ENCODE data around the gene LRRFIP2. TPM values are rescaled to one million over a fixed set of nuclear protein-coding genes. Genes with fewer than 3 reads are reported as not detected.

LRRFIP2 gene
- total RNA-seq, 1 experiment from 2014 or later: 47.1 TPM

DNA sequence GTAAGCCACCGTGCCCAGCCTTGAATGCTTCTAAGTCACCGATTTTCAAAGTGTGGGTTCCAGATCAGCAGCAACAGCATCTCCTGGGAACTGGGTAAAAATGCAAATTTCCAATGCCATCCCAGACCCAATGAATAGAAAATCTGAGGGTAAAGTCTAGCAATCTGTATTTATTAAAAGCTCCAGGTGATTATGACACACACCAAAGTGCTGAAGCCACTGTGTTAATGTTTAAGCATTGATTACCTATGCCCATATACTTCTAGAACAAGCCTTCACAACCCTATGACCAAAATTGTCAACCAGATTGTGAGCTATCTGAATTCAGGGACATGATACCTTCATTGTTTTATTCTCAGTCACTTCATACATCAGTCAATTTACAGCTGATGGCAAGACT, 86.5 kb downstream of the LRRFIP2 start:
- peaks cover 5% of the 10 kb centered on the region for H3K36me3 Mint-ChIP-seq (ENCODE audit: insufficient read depth, unreplicated experiment)
- no peaks in the 10 kb centered on the region for H3K27me3 ChIP-seq (replicated peaks; ENCODE audit: control insufficient read depth, insufficient read depth, low read length)
- H3K9me3 ChIP-seq: no peaks in the 10 kb centered on the region
- no peaks in the 10 kb centered on the region for H3K4me1 Mint-ChIP-seq (ENCODE audit: low read depth, unreplicated experiment)
- no peak overlapping the region for H3K27ac Mint-ChIP-seq (ENCODE audit: unreplicated experiment)
- H3K4me3 Mint-ChIP-seq (ENCODE audit: unreplicated experiment): no peak overlapping the region
- POLR2A ChIA-PET: no interaction called here
- CTCF ChIA-PET: no interaction called here
- H3K36me3 ChIP-seq (ENCODE audit: control insufficient read depth, insufficient read depth, low read length): no peaks in the 10 kb centered on the region
- H3K4me1 ChIP-seq: no peaks in the 10 kb centered on the region
- no peaks in the 10 kb centered on the region for H3K27me3 Mint-ChIP-seq (ENCODE audit: insufficient read depth, unreplicated experiment)
- H3K9me3 Mint-ChIP-seq (ENCODE audit: unreplicated experiment): no peaks in the 10 kb centered on the region
- intact Hi-C loops (cut with micrococcal nuclease; ENCODE audit: unreplicated experiment): no loop called here
- no TSS peak for BruUV-seq (replicated peaks)
- TF ChIP-seq, protein P1, sequence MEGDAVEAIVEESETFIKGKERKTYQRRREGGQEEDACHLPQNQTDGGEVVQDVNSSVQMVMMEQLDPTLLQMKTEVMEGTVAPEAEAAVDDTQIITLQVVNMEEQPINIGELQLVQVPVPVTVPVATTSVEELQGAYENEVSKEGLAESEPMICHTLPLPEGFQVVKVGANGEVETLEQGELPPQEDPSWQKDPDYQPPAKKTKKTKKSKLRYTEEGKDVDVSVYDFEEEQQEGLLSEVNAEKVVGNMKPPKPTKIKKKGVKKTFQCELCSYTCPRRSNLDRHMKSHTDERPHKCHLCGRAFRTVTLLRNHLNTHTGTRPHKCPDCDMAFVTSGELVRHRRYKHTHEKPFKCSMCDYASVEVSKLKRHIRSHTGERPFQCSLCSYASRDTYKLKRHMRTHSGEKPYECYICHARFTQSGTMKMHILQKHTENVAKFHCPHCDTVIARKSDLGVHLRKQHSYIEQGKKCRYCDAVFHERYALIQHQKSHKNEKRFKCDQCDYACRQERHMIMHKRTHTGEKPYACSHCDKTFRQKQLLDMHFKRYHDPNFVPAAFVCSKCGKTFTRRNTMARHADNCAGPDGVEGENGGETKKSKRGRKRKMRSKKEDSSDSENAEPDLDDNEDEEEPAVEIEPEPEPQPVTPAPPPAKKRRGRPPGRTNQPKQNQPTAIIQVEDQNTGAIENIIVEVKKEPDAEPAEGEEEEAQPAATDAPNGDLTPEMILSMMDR (IDR thresholded peaks at IDR 0.05; ENCODE audit: insufficient read depth in 1 of 2, low read depth in 1 of 2, low read length in 1 of 2, severe bottlenecking in 1 of 2, unreplicated experiment in 1 of 2): no peak
- H3K4me3 ChIP-seq (ENCODE audit: low read depth, low read length): no peak overlapping the region
- no peak for DNase-seq

- CTCF ChIA-PET: no interaction called here
- H3K9me3 ChIP-seq: no peaks in the 10 kb centered on the region
- Mint-ChIP-seq H3K4me3 (ENCODE audit: unreplicated experiment) (no peak overlapping the region), H3K27ac (ENCODE audit: unreplicated experiment) (no peak overlapping the region), H3K27me3 (ENCODE audit: insufficient read depth, unreplicated experiment) (no peaks in the 10 kb centered on the region), H3K36me3 (ENCODE audit: insufficient read depth, unreplicated experiment) (peaks cover 5% of the 10 kb centered on the region), H3K4me1 (ENCODE audit: low read depth, unreplicated experiment) (no peaks in the 10 kb centered on the region), H3K9me3 (ENCODE audit: unreplicated experiment) (no peaks in the 10 kb centered on the region)
- H3K27me3 ChIP-seq (replicated peaks; ENCODE audit: control insufficient read depth, insufficient read depth, low read length): no peaks in the 10 kb centered on the region
- TF ChIP-seq, protein P1 (IDR thresholded peaks at IDR 0.05; ENCODE audit: insufficient read depth in 1 of 2, low read depth in 1 of 2, low read length in 1 of 2, severe bottlenecking in 1 of 2, unreplicated experiment in 1 of 2): no peak
- no TSS peak for BruUV-seq (replicated peaks)
- H3K36me3 ChIP-seq (ENCODE audit: control insufficient read depth, insufficient read depth, low read length): no peaks in the 10 kb centered on the region
- no peak overlapping the region for H3K4me3 ChIP-seq (ENCODE audit: low read depth, low read length)
- DNase-seq: no peak
- POLR2A ChIA-PET: no interaction called here
- H3K4me1 ChIP-seq: no peaks in the 10 kb centered on the region
- intact Hi-C loops (cut with micrococcal nuclease; ENCODE audit: unreplicated experiment): no loop called here
Observed at GRCh38 chr3:37086918-37087317, 87.5 kb downstream of the LRRFIP2 start.

GRCh38 chr3:37082317-37082716, 92.1 kb downstream of the LRRFIP2 start:
- H3K9me3 Mint-ChIP-seq (ENCODE audit: unreplicated experiment): no peaks in the 10 kb centered on the region
- intact Hi-C loops (cut with micrococcal nuclease; ENCODE audit: unreplicated experiment): no loop called here

More at GRCh38 chr3:37082317-37082716, 92.1 kb downstream of the LRRFIP2 start:
- Histone ChIP-seq H3K36me3 (ENCODE audit: control insufficient read depth, insufficient read depth, low read length) (no peaks in the 10 kb centered on the region), H3K4me3 (ENCODE audit: low read depth, low read length) (no peak overlapping the region), H3K27me3 (replicated peaks; ENCODE audit: control insufficient read depth, insufficient read depth, low read length) (no peaks in the 10 kb centered on the region), H3K9me3 (no peaks in the 10 kb centered on the region), H3K4me1 (no peaks in the 10 kb centered on the region)
- DNase-seq: no peak
- H3K27ac Mint-ChIP-seq (ENCODE audit: unreplicated experiment): no peak overlapping the region
- peaks cover 5% of the 10 kb centered on the region for H3K36me3 Mint-ChIP-seq (ENCODE audit: insufficient read depth, unreplicated experiment)
- no peaks in the 10 kb centered on the region for H3K4me1 Mint-ChIP-seq (ENCODE audit: low read depth, unreplicated experiment)
- no TSS peak for BruUV-seq (replicated peaks)
- CTCF ChIA-PET: no interaction called here
- POLR2A ChIA-PET: no interaction called here
- H3K4me3 Mint-ChIP-seq (ENCODE audit: unreplicated experiment): no peak overlapping the region
- no peaks in the 10 kb centered on the region for H3K27me3 Mint-ChIP-seq (ENCODE audit: insufficient read depth, unreplicated experiment)
- TF ChIP-seq, protein P1 (IDR thresholded peaks at IDR 0.05; ENCODE audit: insufficient read depth in 1 of 2, low read depth in 1 of 2, low read length in 1 of 2, severe bottlenecking in 1 of 2, unreplicated experiment in 1 of 2): no peak

All from Caco-2 (cell line).